Measurements from ENCODE around the gene KRTAP5-11. TPM values are rescaled to one million over a fixed set of nuclear protein-coding genes. Genes with fewer than 3 reads are reported as not detected.

Gene KRTAP5-11, protein sequence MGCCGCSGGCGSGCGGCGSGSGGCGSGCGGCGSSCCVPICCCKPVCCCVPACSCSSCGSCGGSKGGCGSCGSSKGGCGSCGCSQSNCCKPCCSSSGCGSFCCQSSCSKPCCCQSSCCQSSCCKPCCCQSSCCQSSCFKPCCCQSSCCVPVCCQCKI
- total RNA-seq = not detected in 2 replicates

GRCh38 chr11:71582309-71582895 lies at the start of gene KRTAP5-11:
Gene KRTAP5-11, minus strand, starts transcription at chr11:71582875. Its CDS starts 38 bp downstream, at chr11:71582837.

GRCh38 chr11:71565263-71565662 lies 17.4 kb downstream of the KRTAP5-11 start, which contains the start of gene KRTAP5-10:
Gene KRTAP5-10, plus strand, starts transcription at chr11:71565563. Its CDS starts 25 bp downstream, at chr11:71565588.

GRCh38 chr11:71548120-71548519 lies 34.6 kb downstream of the KRTAP5-11 start, which contains the start of gene KRTAP5-9:
Gene KRTAP5-9, plus strand, starts transcription at chr11:71548420. Its CDS starts 238 bp downstream, at chr11:71548658.

DNA sequence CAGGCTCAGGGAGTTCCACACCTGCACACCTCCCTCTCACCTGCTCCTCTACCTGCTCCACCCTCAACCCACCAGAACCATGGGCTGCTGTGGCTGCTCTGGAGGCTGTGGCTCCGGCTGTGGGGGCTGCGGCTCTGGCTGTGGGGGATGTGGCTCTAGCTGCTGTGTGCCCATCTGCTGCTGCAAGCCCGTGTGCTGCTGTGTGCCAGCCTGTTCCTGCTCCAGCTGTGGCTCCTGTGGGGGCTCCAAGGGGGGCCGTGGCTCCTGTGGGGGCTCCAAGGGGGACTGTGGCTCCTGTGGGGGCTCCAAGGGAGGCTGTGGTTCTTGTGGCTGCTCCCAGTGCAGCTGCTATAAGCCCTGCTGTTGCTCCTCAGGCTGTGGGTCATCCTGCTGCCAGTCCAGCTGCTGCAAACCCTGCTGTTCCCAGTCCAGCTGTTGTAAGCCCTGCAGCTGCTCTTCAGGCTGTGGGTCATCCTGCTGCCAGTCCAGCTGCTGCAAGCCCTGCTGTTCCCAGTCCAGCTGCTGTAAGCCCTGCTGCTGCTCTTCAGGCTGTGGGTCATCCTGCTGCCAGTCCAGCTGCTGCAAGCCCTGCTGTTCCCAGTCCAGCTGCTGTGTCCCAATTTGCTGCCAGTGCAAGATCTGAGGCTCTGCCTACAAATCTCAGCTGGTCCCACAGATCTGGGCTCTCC lies 44.6 kb downstream of the KRTAP5-11 start, which contains the start of gene KRTAP5-8:
KRTAP5-8 (plus strand) TSS at position 49 of the 689 bp plus-strand sequence; CDS start at position 80, 31 bp downstream.

Other genes starting within 250 kb of the KRTAP5-11 start
- 25.1 and 26.7 TPM in 2 replicates for gene DHCR7, start 134.5 kb downstream of the KRTAP5-11 start, total RNA-seq
- gene NADSYN1, start 129.7 kb downstream of the KRTAP5-11 start, total RNA-seq = 94.6 and 104 TPM in 2 replicates
- gene KRTAP5-7, start 55.6 kb downstream of the KRTAP5-11 start, total RNA-seq = not detected in 2 replicates
- not detected in 2 replicates for gene KRTAP5-8, start 44.9 kb downstream of the KRTAP5-11 start, total RNA-seq
- not detected in 2 replicates for gene KRTAP5-9, start 34.5 kb downstream of the KRTAP5-11 start, total RNA-seq
- not detected in 2 replicates for gene KRTAP5-10, start 17.3 kb downstream of the KRTAP5-11 start, total RNA-seq

All from endothelial cell of coronary artery (primary cell).